CD4-positive, alpha-beta T cell treated with Interleukin-4 for 1 hour (primary cell): ENCODE results near the gene ILDR1.
"Not testable (repeated sequence)": the region's sequence is repeated elsewhere in the genome, so short reads cannot be mapped to it uniquely, and the experiment has no call there.

Source experiments
- DNase-seq, 2 donors: peaks; one replicate each; pipeline ENCODE4 v3.0.0-alpha.2; 2020 to 2022

ILDR1 gene

GRCh38 chr3:122021811-122022401, at the start of gene ILDR1:
TSS of gene ILDR1 (minus strand) at chr3:122022247. CDS start at chr3:122022077, 170 bp downstream.
- no peak for DNase-seq

DNA sequence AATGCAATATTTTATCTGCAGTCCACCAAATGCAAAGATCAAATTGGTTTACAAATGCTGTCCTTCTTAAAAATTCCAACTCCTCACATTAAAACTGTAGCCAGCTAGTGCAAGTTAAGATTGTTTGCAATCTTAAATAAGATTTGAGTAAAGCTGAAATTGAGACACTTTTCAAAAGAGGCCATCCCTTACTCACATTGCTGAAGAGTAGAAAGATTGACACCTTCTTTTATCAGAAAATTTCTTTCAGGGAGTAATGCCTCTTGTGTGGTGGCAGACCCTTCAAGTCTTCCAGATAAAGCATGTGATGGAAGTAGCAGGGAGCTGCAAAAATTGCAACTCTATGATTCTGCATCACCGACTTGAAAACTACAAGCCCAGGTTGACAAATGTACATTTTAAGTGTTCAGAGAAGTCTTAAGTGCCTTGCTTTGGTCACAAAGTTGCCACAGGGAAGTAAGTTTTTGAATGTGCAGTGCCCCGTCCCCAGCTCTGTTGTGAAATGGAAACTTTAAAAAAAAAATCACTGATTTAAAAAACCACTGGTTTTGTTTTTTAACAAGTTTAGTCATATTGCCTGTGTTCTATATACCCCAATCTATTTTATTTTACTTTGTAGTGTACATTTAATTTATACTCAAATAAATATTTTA, 45.7 kb upstream of the ILDR1 start:
- no peak for DNase-seq

GRCh38 chr3:122067214-122067550, 45.1 kb upstream of the ILDR1 start:
- peak in 1 of 2 donors; percentile 13 for DNase-seq

DNA sequence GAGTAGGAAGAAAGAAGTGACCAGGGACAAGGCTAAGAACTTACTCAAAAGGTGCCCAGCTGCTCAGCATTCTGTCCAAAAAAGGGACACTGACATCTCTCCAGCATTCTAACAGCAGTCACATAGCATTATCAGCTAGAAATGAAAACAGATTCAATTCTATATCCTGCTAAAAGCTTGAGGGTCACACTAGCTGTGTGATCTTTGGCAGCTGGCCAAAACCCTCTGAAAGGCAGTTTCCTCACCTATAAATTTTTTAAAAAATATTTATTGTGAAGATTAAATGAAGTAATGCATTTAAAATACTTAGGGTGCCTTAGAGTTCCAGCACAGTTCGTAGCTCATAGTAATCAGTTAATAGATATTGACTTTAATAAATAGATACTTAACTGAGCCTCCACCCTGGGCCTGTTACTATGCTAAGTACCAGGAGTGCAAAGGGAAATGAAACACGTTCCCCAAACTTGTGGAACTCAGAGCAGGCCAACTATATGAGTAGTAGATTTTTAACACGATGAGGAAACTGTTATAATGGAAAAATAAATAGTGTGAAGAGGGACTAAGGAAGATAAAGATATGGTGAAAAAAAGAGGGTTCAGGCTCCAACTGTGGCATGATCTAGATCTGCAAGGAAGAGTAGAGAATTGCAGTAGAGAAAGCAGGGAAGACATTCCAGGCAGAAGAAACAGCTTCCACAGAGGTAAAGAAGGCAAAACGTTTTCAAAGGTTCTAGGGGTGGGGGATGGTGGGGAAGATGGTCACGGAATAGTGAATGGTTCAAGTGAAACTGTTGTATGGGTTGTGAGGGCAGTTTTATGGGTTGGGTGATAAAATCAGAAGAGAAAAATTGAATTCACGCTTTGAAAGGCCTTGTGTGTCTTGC, 44.5 kb upstream of the ILDR1 start:
- no peak for DNase-seq

- peak in 1 of 2 donors; percentile 51 for DNase-seq
Measured at GRCh38 chr3:122064326-122064725, 42.3 kb upstream of the ILDR1 start.

GRCh38 chr3:122063908-122064307, 41.9 kb upstream of the ILDR1 start:
- peak in 1 of 2 donors; percentile 16 for DNase-seq

- peak in 1 of 2 donors; percentile 17 for DNase-seq
Measured at GRCh38 chr3:122060040-122060698, 38.1 kb upstream of the ILDR1 start.

DNA sequence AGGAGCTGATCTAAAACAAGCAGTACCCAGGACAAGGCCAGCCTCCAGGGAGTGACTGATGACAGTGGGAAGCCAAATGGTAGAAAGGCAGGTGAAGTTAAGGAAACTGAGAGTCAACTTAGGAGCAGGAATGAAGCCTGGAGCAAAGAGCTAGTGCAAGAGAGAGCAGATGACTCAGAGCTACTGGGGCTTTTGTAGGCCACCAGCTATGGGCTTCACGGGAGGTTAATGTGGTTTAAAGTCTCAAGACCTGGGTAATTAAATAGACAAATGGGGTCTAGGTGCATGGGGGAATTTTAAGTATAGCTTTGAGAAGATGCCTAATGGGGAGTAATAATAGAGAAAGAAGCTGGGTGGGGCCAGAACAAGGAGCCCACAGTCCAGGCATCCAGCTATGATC, 36.2 kb upstream of the ILDR1 start:
- DNase-seq = no peak

GRCh38 chr3:122057671-122058070, 35.6 kb upstream of the ILDR1 start:
- no peak for DNase-seq

DNA sequence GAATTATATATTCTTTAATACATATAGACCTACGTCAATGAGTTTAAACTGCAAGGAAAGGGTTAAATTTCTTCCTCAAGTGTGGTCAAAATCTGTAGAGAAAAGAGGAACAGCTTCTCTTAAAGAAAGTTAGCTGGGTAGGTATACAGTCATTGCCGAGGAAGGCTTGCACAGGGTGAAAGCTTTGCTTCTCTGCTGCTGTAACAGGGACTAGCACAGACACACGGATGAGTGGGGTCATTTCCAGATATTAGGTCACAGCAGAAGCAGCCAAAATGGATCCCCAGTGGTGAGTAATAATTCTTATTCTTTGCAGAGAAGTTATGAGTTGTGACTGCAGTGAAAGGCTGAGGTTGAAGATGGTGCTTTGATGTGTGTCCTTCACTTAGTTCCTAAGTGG, 33.2 kb upstream of the ILDR1 start, which contains the start of gene CD86:
Gene CD86, plus strand, starts transcription at position 148 of the 400 bp plus-strand sequence. Its CDS starts 128 bp downstream, at position 276.
- DNase-seq = peak in 1 of 2 donors; percentile 60

DNA sequence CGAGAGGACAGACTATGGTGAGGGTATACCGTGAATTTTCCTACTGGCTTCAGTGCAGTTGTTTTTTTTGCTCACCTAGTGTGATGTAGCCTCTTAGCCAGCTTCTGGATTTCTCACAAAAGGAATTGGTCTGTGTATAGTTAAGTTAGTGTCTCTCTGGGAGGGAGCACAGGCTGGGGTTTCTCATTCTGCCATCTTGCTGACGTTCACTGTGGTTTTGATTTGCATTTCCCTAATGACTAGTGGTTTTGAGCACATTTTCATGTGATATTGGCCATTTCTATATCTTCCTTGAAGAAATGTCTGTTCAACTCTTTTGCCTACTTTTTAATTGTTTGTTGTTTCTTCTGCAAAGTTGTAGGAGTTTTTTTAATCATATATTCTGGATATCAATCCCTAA, 30.9 kb upstream of the ILDR1 start:
- DNase-seq = peak in 1 of 2 donors; percentile 28

DNA sequence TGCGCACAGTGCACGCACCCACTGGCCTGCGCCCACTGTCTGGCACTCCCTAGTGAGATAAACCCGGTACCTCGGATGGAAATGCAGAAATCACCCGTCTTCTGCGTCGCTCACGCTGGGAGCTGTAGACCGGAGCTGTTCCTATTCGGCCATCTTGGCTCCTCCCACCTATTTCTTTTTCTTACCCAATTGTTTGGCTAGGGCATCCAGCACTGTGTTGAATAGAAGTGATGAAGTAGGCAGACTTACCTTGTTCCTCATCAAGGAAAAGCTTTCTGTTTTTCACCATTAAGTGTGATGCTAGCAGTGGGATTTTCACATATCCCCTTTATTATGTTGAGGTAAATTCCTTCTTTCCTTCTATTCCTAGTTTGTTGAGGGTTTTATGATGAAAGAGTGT, 25.7 kb upstream of the ILDR1 start:
- not testable (repeated sequence) for DNase-seq

DNA sequence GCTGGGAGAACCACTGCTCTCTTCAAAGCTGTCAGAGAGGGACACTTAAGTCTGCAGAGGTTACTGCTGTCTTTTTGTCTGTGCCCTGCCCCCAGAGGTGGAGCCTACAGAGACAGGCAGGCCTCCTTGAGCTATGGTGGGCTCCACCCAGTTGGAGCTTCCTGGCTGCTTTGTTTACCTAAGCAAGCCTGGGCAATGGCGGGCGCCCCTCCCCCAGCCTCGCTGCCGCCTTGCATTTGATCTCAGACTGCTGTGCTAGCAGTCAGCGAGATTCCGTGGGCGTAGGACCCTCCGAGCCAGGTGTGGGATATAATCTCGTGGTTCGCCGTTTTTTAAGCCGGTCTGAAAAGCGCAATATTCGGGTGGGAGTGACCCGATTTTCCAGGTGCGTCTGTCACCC, 25.2 kb upstream of the ILDR1 start:
- not testable (repeated sequence) for DNase-seq

- DNase-seq = no peak
Measured at GRCh38 chr3:122033023-122033422, 11.0 kb upstream of the ILDR1 start.

- no peak for DNase-seq
Measured at GRCh38 chr3:122032531-122032930, 10.5 kb upstream of the ILDR1 start.

DNA sequence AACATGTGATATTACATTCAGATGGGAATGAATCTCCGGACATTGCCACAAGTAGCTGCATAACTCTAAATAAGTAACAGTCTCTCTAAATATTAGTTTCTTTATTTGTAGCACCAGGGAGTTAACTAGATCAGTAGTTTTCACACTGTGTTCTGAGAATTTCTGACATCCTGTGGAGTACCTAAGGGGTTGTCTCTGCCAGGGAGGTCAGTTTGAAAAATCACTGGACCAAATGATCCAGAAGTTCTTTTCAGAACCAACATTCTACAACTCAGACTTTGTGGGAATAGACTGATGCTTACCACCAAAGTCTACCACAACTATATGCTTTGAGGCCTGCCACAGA, 9.0 kb upstream of the ILDR1 start:
- no peak for DNase-seq

DNA sequence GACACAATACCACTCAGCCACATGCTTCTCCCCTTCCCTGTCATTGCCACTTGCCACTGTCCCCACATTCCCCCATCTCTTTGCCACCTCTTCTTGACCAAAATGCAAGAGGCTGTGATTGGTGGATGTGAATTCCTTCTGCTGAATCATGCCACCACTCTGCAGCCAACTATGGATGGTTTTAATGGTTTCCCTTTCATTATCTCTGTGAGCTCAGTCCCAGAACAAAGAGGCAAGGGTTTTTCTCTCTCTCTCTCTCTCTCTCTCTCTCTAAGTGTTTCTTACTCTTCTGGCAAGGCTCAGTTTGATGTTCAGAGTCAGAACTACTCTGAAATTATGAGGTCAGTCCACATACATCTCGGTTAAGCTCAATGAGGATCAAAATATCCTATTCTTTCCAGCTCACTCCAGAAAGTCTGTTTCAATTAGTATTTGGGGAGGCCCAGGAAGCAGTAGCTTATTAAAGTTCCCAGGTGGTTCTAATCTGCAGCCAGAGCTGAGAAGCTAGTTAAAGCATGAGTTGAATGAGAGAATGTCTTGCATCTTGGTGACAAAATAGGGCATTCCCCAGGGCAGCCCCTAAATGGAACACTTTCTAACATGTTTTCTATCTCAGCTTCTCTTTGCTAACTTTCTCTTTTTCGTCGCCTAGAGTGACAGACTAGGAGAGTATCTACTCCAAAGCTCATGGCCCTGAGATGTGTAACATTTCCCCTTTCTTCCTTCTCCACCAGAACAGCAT, 8.5 kb upstream of the ILDR1 start:
- DNase-seq = peak in 1 of 2 donors; percentile 22

GRCh38 chr3:122025296-122025695, 3.2 kb upstream of the ILDR1 start:
- no peak for DNase-seq

DNA sequence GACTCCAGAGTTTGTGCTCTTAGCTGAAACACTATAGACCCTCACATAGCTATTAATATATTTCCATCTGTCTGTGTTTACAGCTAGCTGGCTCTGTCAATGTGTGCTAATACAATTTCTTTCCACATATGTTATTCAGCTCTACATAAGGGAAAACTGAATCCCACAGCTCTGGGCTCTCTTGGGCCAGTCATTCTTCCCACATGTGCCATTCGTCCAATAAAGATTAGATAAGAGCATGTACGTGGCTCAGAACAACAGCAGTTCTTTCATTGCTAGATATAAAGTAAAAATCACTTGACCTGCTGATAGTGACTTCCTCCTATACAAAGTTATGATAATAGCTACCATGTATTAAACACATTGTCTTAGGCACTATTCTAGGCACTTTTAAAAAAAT, 2.8 kb upstream of the ILDR1 start:
- no peak for DNase-seq

- no peak for DNase-seq
Measured at GRCh38 chr3:122023335-122023910, 1.4 kb upstream of the ILDR1 start.

DNA sequence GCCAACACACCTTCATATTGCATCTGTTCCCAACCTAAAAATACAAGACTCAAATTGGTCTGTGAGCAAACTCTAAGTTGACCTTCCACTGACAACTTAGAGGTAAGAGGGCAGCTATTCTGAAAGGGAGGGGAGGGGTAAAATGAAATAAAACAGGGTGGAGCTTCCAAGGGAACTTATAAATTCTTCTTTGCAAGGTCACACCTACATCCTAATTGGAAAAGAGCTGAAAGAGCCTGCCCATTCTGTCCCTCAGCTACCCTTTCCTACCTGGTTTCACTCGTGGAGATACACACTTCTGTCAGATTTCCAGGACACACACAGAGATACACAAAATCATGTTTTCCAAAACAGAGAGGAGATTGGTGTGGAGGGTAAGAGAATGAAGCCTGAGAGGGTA, 1.0 kb downstream of the ILDR1 start:
- no peak for DNase-seq

- DNase-seq = no peak
Measured at GRCh38 chr3:122019493-122019892, 2.6 kb downstream of the ILDR1 start.
